Left ventricle myocardium inferior (tissue), 1 donor: ENCODE data around the gene TRAP1. TPM values are rescaled to one million over a fixed set of nuclear protein-coding genes. Genes with fewer than 3 reads are reported as not detected.

Source experiments
- DNase-seq: peaks from one replicate; pipeline ENCODE4 v3.0.0-alpha.2; 2020
- H3K27ac ChIP-seq: fragments of 200-600 bp; replicated peaks from 2 replicates; pipeline ENCODE4 v1.8.0; 2021
- H3K27me3 ChIP-seq: fragments of 200-600 bp; 2 replicates; pipeline ENCODE4 v1.8.0; 2021; ENCODE audit warnings: low read depth
- H3K36me3 ChIP-seq: fragments of 200-600 bp; 2 replicates; pipeline ENCODE4 v1.8.0; 2021
- H3K4me1 ChIP-seq: fragments of 200-600 bp; 2 replicates; pipeline ENCODE4 v1.8.0; 2021
- H3K4me3 ChIP-seq: fragments of 200-600 bp; 2 replicates; pipeline ENCODE4 v1.8.0; 2021; ENCODE audit warnings: mild to moderate bottlenecking, moderate library complexity
- H3K9me3 ChIP-seq: fragments of 200-600 bp; replicated peaks from 2 replicates; pipeline ENCODE4 v1.8.0; 2021
- intact Hi-C: fragments of 100-400 bp; cut with micrococcal nuclease; formaldehyde crosslinking; loops from one replicate; pipeline ENCODE4 v1.11.0; 2022
- total RNA-seq: library from RNA; stranded (reverse); fragmentation: NEBNext Ultra II Directional; extraction: Animal tissue kit (Norgen Biotek cat#: 25700); gene quantifications from one replicate; pipeline ENCODE4 v1.2.1, GENCODE V29; 2021
- TF ChIP-seq, protein P1 (sequence below): fragments of 200-600 bp; IDR thresholded peaks from 2 replicates; pipeline ENCODE4 v1.8.0; 2021; ENCODE audit warnings: antibody characterized with exemption, mild to moderate bottlenecking, borderline replicate concordance
- donor health status: DM: no; HTN: yes; CAD: no; lungs with severe emphysema.

Gene TRAP1
- total RNA-seq, 1 donor from 2014 or later: 128 TPM

DNA sequence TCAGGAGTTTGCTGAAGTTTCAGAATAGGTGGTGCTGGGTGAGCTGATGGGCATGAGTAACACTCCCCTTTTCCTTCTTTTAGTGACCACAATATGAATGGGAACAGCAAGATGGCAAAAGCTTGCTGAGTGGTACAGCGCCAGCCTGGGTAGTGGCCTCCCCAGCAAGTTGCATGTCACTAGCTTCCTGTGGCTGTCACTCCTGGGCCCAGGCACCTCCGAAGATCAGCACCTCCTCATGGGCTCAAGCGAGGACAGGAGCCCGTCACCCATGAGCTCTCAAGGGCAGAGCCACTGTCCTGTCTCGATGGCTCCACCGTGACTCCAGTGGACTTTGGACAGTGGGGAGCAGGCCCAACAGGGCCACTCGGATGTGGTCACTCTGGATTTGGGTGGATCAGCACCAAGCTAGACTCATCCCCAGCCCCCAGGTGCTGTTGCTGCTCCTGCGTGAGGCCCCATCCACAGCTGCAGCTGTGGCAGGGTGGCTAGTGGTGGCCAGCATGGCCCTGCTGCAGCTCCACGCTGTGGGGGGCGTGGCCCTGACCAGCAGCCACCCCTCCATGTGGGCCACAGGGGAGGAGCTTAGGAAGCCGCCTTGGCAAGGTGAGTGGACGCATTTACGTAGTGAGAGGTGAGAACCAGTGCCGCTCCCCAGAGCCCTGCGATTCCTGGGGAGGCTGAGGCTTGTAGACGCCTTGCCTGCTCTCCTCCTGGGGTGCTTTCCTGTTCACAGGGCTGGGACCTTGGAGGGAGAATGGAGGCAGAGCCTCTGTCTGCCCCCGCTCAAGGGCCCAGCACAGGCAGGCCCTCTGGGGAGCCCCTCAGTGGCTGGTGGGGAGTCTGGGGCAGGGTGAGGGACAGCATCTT lies 76.5 kb downstream of the TRAP1 start:
- H3K4me3 ChIP-seq: no peak overlapping the region
- no peaks in the 10 kb centered on the region for H3K4me1 ChIP-seq
- H3K9me3 ChIP-seq: no peaks in the 10 kb centered on the region
- intact Hi-C loops: no loop called here
- H3K27ac ChIP-seq: no peak overlapping the region
- H3K27me3 ChIP-seq: no peaks in the 10 kb centered on the region
- no peak for DNase-seq
- H3K36me3 ChIP-seq: peaks cover 16% of the 10 kb centered on the region
- TF ChIP-seq, protein P1, sequence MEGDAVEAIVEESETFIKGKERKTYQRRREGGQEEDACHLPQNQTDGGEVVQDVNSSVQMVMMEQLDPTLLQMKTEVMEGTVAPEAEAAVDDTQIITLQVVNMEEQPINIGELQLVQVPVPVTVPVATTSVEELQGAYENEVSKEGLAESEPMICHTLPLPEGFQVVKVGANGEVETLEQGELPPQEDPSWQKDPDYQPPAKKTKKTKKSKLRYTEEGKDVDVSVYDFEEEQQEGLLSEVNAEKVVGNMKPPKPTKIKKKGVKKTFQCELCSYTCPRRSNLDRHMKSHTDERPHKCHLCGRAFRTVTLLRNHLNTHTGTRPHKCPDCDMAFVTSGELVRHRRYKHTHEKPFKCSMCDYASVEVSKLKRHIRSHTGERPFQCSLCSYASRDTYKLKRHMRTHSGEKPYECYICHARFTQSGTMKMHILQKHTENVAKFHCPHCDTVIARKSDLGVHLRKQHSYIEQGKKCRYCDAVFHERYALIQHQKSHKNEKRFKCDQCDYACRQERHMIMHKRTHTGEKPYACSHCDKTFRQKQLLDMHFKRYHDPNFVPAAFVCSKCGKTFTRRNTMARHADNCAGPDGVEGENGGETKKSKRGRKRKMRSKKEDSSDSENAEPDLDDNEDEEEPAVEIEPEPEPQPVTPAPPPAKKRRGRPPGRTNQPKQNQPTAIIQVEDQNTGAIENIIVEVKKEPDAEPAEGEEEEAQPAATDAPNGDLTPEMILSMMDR: no peak

DNA sequence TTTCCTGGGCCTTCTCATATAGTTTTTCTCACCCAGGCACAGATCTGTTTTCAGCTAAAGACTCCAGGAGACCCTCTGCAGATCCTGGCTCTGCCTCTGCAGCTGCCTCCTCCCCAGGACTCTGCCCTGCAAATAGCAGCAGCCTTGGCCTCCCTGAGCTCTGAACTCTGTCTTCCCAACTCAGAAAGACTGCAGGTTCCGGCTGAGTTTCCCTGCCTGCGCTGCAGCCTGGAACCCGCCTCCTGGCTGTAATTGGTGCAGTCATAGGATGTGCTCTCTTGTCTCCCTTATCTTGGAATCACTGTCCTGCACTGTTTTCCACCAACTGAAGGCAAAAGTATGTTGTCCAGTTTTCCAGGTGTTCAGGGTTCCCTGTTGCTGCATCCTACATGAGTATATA lies 77.1 kb downstream of the TRAP1 start:
- TF ChIP-seq, protein P1: no peak
- peaks cover 16% of the 10 kb centered on the region for H3K36me3 ChIP-seq
- no peaks in the 10 kb centered on the region for H3K4me1 ChIP-seq
- no peaks in the 10 kb centered on the region for H3K9me3 ChIP-seq
- H3K4me3 ChIP-seq: no peak overlapping the region
- intact Hi-C loops: no loop called here
- no peak overlapping the region for H3K27ac ChIP-seq
- H3K27me3 ChIP-seq: no peaks in the 10 kb centered on the region
- no peak for DNase-seq

DNA sequence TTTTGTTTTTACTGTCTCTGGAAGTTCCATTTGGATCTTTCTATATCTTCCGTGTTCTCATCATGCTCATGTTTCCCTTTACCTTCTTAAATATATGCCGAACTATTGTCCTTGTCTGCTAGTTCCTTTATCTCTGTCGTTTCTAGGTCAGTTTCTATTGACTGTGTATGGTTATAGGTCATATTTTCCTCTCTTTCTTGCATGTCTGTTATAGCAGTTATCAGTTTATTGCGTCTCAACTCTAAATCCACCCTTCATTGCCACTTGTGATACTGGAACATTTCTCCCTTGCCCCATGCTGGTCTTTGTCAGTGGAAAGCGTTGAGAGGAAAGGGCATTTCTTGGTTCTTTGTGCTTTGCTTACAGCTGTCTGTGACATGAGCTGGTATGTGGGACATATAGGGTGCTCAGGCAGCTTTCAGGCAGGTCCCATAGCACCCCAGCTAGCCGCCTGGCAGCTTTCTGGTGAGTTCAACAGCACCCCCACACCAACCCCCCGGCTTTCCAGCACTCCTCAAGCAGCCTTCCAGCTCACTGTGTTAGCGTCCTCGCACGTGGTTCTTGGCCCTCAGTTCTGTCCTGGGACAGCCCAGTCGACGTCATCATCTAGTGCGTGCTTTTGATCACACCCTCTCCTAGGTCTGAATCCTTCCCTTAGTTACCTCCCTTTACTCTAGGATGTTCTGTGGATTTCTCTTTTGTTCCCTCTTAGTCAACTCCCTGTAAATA lies 78.2 kb downstream of the TRAP1 start:
- Histone ChIP-seq H3K4me1 (no peaks in the 10 kb centered on the region), H3K4me3 (no peak overlapping the region), H3K9me3 (no peaks in the 10 kb centered on the region), H3K27ac (no peak overlapping the region), H3K36me3 (peaks cover 16% of the 10 kb centered on the region), H3K27me3 (no peaks in the 10 kb centered on the region)
- TF ChIP-seq, protein P1: no peak
- intact Hi-C loops: no loop called here
- DNase-seq: no peak

DNA sequence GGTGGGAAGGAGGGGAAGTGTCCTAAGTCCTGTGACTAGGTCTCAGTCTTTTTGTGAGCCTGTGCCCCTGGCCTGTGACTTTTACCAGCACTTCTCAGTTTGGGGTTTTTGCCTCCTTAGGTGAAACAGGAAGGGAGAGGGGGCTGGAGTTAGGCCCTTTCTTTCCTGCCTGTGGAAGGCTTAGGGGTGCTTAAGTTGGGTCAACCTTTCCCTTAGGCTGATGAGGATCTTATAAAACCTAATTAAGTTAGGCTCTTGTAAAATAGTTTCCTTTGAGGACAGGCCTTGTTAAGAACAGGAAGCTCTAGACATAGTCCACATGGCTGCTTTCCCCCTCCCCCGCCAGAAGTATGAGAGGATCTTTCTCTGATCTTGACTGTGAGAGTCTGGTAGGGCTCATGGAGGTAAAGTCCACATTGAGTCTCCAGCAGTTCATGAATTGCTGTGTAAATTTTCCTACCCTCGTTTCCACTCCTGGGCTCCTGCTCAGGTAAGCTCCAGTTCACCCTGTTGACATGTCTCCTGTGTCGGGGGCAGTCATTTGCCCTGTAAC lies 79.9 kb downstream of the TRAP1 start:
- Histone ChIP-seq H3K27me3 (no peaks in the 10 kb centered on the region), H3K27ac (no peak overlapping the region), H3K36me3 (peaks cover 12% of the 10 kb centered on the region), H3K9me3 (no peaks in the 10 kb centered on the region), H3K4me3 (no peak overlapping the region), H3K4me1 (no peaks in the 10 kb centered on the region)
- TF ChIP-seq, protein P1: no peak
- no peak for DNase-seq
- intact Hi-C loops: no loop called here

DNA sequence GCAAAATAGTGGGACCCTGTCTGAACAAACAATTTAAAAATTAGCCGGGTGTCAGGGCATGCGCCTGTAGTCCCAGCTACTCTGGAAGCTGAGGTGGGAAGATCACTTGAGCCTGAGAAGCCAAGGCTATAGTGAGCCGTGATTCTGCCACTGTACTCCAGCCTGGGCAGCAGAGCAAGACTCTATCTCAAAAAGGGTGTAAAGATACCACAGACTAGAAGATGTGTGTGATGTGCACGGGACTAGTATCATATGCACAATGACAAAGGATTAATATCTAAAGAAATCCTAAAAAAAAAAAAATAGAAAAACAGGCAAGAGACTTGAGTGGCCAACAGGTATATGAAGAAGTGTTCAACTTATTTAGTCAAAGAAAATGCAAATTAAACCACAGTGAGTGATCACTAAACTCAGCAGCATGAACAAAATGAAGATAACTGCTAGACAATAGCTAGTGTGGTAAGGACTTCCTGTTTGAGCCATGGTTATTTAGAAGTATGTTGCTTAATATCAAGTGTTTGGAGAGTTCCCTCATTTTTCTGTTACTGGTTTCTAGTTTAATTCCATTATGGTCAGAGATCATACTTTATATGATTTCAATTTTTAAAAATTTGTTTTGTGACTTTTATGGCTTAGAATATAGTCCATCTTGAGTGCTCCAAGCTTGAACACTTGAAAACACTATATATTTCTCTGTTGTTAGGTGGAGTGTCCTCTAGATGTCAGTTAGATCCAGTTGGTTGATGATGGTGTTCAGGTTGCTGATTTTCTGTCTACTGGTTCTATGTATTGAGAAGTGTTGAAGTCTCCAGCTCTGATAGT lies 91.2 kb downstream of the TRAP1 start:
- intact Hi-C loops: no loop called here
- Histone ChIP-seq H3K27me3 (no peaks in the 10 kb centered on the region), H3K4me3 (no peak overlapping the region), H3K4me1 (no peaks in the 10 kb centered on the region), H3K9me3 (no peaks in the 10 kb centered on the region), H3K27ac (no peak overlapping the region), H3K36me3 (no peaks in the 10 kb centered on the region)
- TF ChIP-seq, protein P1: no peak
- no peak for DNase-seq
